ENCODE measurements around the gene HOXA1.
"Not testable (repeated sequence)": the region's sequence is repeated elsewhere in the genome, so short reads cannot be mapped to it uniquely, and the experiment has no call there.

Gene HOXA1

DNA sequence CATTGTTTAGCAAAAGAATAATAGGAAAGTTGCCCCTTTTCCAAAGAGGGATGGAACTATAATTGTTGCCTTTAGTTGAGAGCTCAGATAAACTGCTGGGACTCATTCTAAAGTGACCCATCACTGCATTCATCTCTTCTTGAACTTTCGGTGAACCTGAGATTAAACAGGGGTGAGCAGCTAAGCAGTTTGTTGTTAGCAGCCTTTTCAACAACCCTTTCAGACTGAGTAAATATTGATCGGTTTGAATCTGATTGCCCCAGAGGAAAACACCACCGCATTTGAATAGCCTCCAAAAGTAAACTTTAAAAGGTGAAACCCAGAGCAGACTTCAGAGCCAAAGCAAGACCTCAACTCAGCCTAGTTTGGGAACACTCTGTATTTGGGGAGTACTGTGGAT lies 4.7 kb downstream of the HOXA1 start:
- DNase-seq, result no peak

DNA sequence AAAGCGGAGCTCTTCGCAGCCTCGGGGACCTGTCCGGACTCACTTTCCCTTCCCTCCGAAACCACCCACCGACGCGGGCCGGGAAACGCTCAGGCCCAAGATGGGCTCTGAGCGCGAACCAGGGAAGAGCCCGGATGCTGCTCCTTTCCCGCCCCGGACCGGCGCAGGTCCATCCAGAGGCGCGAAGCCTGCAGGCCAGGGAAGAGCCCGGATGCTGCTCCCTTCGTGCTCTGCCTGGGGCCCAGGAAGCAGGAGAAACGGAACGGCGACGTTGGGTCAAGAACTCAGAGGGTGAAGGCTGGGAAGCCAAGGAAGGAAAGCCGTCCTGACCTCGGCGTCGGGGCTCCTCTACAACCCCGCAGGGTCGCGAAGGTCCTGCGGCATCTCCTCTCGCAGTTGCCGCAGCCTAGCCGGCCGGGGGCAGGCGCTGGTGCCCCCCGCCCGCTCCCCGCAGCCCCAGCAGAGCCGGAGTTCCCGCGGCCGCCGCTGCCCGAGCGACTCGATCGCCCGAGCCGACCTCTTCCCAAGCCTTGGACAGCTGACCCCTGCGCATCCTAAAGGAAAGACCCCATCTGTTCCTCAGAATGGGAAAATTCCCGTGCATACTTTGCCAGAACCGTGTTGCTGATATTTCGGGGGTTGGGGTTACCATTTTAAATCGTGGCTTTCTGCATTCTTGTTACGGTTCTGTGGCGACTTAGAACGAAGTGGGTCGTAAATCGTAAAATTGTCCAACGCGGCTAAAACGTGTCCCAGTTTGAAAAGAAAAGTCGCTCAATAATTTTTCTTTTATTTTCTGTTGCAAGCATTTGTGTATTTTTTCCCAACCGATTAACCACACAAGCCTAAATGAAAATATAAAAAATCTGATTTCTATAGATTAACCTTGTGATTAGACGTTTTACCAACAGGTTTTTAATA lies 7.5 kb downstream of the HOXA1 start:
- DNase-seq, result no peak

DNA sequence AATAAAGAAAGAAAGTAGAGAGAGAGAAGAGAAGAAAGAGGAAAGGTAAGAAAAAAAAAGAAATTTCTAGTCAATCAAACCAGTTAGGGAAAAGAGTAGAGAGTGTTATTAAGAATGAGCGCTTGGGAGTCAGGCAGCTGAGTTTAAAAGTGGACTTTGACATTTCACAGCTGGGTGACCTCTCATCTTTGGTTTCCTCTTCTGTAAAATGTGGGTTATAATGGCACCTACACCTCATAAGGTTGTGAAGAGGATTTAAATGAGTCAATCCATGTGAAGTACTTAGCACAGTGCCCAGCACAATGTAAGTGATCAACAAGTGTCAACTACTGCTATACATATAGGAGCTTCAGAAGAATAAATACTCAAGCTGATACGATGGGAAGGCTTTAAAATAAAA lies 12.2 kb downstream of the HOXA1 start:
- DNase-seq, result no peak

DNA sequence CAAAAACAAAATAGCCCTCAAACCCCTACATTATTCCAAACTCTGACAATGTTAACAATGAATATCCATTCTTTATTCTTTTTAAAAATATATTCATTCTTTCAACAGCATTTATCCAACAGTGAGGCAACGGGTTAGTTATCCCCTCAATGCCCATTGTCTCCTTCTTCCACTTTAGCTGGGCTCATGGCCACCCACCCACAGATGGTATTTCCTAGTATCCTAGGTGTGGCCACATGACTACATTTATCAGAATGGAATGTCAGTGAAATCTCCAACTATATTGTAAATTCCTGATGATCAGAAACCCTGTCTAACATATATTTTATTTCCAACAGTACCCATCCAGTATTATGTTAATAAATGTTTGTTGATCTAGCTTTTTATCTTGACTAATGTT lies 13.6 kb downstream of the HOXA1 start:
- no peak for DNase-seq

DNA sequence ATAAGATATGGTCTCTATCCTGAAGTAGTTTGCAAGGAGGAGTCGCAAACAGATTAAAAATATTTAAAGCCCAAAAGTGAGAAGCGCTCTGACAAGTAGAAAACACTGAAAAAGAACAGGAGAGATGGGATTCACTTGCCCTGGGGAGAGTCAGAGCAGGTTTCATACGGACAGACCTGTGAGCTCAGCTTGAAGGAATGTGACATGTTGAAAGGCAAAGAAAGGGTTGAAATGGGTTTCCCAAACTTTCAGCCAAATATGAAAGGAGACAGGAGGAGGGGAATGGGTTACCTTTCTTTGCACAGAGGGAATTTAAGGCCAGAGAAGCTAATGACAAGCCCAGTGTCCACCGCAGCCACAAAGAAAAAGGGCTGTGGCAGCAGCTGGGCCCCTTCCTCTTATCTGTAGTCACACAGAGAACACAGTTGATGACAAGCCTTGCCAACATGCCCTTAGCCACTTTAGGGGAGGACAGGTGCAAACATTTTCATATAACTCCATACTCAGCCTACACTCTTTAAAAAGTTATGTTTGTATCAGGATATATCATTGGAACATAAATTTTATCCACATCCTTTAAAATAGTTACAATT lies 14.9 kb downstream of the HOXA1 start:
- DNase-seq, result no peak

DNA sequence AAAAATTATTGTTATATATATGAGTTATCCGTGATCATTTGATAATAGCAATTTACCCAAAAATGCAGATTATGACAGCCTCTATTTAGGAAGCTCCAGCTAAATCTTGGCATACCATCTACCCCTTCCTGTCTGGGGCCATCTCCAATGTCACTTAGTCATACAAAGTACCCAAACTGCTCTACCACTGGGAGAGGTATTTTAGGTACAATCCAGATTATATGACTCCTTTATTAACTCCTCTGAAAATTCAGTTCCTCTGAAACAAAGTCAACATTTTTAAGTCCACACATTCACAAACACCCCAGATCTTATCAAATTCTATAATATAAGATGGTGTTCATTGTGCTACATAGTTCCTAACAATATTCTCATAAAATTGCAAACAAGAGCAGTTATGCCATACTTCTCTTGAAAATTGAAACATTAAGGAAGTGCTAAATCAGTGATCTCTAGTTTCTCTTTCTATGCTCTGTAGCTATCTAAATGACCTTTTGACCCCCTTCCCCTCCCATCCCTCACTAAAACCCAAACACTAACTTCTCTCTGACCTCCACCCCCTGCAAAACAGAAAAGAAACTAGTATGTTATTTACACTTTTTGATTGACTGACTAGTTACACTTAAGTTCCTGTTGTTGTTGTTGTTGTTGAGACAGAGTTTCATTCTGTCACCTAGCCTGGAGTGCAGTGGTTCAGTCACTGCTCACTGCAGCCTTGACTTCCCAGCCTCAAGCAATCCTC lies 16.4 kb downstream of the HOXA1 start:
- no peak for DNase-seq

DNA sequence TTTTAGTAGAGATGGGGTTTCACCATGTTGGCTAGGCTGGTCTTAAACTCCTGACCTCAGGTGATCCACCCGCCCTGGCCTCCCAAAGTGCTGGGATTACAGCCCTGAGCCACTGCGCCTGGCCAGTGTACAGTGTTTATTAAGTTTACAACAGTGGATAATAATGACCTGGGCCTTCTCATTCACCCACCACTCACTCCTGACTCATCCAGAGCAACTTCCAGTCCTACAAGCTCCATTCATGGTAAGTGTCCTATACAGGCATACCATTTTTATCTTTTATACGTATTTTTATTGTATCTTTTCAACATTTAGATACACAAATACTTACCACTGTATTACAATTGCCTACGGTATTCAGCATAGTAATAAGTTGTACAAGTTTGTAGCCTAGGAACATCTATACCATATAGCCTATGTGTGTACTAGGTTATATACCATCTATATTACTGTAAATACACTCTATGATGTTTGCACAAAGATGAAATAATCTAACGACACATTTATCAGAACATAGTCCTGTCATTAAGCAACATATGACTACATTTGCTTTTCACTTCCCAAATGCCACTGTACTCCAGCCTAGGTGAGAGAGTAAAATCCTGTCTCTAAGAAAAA lies 17.1 kb downstream of the HOXA1 start:
- no peak for DNase-seq

DNA sequence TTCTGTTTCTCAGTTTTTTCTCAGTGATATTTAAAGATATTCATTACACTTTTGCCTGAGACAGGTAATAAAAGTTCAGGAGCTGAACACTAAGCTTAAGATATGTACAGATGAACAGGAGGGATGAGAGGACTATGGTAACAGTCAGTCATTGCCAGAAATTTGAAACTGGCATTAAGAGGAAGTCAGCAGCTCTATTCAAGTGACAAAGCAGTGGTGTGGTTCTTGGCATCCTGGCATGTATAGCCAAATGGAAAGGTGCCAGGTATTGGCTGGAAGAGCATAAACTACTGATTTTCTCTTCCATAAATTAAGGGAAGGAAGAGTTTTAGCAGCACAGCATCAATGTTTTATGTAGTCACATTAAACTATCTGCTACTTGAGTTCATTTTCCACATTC lies 22.7 kb downstream of the HOXA1 start:
- no peak for DNase-seq

DNA sequence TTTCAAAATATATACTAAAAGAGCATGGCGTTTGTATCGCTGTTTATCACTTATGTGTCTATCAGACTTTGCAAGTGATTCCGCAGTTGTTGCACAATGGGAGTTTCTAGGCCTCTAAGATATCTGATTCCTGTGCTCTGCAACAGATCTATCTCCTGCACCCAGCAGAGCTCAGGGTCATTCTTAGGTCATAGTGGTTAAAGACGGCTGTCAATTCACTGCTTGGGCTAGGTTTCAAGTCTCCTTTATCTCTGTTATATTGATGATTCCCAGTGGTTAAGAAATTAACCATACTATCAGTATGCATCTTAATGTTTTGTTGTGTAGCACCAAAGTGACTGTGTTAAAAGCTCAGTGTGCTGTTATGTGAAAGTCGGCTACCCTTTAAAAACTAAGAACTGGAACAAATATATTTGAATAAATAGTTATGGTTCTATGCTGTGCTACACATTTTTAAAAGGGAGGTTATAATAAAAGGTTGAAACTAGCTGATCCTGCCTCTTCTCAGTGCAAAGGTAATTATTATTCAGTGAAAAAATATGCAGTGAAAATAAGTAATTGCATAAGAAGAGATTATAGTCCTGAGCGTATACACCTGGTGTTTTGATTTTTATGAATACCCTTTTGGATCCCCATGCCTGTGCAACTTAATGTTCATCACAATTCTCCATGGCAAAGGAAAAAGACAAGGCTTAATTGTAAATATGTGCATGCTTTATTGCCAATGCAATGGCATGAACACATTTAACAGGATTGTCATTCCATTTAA lies 24.0 kb downstream of the HOXA1 start:
- no peak for DNase-seq

DNA sequence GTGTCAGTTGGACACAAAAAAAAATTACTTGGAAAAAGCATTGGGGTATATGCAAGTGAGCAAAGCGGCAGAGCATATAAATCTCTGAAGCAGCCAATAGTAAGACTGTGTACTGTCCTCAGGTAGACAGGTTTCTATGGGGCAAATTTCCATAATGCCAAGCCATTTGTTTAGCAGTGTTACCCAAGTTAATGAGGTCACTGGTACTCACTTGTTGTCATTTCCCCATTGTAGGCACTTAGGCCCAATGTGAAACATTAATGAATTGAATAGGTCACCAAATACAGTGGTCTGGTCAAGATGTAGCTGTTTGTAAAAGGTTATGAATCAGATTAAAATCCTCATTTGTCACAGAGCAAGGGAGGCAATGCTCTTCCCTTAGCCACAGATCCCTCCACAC lies 27.5 kb downstream of the HOXA1 start:
- DNase-seq, result no peak

DNA sequence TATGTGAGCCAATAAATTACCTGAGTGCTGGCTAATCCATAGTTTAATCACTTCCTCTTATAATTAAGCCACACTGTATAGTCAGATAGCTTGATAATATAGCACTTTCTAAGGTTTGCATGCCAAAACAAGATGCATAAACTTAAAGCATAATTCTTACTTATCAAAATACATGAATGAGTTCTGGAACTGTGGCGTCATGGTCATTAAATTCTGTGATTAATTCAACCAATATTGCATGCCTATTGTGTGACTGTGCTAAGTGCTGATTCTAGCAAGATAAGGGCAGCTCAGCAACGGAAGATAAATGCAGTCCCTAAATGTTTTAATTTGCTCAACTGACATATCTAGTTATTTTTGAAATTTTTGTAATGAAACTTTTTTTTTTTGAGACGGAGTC lies 29.7 kb downstream of the HOXA1 start:
- DNase-seq, result no peak

DNA sequence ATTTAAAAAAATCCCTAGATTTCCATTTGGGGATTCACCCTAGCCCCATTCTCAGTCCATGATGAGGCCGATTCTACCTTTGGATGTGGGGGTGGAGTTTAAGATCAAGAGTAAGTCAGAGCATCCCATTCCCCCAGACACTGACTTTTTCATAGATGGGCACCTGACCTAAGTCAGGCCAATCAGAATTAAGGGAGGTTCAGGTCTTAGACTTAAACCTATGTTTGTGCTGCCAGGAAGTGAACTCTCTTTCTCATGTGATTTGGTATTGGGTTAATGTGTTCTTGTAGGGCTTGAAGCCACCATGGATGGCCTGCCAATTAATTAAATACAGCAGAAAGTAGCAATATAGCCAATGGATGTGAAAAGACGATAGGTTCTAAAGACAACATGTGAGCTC lies 30.1 kb downstream of the HOXA1 start:
- DNase-seq, result no peak

DNA sequence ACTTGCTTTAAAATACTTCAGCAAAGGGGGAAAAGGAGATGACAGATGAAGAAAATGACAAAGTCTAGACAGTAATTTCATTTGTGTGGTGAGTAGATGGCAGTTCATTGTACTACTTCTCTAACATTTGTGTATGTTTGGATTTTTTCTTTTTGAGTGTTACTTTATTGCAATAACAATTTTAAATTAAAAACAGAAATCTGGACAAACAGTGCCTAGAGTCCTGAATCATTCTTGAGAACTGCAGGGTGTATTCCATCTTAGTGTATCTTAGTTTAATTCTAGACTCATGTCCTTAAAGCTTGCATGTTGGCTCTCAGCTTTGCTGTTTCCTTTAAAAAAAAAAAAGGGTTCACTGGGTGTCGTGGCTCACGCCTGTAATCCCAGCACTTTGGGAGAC lies 31.1 kb downstream of the HOXA1 start:
- no peak for DNase-seq

DNA sequence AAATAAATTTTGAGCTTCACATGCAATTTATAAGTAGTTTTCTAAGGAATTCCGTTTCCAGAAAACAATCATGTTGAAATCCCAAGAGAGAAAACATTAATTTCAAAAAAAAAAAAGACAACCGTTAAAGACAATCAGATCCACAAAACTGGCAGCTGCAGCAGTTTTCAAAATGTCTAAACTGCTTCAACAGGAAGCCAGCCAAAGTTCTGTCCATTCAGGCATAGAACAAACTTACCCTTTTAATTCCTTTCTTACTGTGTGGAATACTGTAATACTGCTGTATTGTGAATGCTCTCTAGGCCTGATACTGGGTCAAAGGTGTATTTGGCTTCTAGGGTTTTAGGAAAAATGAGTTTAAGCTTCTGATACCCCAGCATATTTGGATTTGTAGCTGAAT lies 31.6 kb downstream of the HOXA1 start:
- no peak for DNase-seq

DNA sequence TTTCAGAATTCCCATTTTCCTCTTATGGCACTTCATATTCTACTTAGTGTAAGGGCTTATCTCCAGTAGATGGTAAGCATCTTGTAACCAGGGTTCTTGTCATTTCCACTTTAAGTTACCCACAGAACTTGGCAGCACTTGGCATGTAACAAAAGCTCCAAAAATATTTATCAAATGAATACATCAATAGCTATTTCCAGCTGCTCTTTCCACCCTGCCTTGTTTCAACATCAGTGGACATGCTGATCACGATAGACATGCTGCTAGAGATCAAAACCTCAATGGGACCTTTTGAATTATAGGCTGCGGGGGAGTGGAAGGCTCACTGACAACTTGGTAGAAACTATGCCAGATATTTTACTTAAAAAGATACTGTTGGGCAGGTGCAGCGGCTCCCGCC lies 32.9 kb downstream of the HOXA1 start:
- no peak for DNase-seq

DNA sequence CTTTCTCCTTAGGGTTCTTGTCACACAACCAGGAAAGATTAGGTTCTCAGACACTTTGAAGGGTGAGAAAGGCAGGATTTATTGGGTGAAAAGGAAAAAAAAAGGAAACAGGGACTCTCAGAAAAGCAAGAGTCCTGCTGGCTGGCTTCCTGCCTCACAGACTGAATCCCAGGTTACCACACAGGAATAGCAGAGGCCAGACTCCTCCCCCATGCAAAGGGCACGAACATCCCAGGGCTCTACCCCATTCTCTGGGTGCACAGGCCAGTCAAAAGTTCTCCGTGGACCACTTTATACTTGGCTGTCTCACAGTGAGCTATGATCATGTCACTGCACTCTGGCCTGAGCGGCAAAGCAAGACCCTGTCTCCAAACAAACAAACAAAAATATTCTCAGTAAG lies 42.6 kb downstream of the HOXA1 start:
- DNase-seq, result no peak

DNA sequence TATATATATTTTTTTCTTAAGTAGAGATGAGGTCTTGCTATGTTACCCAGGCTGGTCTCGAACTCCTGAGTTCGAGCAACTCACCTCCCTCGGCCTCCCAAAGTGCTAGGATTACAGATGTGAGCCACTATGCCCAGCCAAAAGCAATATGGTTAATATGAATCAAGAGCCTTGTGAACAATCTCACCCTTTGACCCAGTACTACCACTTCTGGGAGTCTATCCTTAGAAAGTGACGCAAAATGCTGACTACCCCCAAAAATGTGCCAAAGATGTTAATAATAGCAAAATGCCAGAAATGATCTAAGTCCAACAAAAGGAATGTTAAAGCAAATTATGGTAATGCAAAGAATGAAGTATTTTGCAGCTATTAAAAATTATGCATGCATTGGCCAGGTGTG lies 44.3 kb downstream of the HOXA1 start:
- no peak for DNase-seq

DNA sequence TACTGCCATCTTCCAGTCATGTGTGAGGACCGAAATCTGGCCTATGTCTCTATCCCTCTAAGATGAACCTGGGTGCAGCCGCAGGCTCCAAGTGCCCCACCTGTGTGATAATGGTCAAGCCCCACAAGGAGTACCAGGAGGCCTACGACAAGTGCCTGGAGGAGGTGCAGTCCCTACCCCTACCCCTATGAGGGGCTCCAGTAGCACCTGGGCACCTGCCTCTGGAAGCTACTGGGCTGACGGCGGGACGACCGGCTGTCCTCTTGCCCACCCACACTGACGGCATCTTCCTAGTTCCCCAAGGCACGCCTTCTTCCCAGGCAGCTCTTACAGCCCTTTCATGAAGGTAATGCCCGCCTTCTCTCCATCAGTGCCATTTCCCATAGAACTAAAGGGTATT lies 47.4 kb downstream of the HOXA1 start:
- DNase-seq, result no peak

DNA sequence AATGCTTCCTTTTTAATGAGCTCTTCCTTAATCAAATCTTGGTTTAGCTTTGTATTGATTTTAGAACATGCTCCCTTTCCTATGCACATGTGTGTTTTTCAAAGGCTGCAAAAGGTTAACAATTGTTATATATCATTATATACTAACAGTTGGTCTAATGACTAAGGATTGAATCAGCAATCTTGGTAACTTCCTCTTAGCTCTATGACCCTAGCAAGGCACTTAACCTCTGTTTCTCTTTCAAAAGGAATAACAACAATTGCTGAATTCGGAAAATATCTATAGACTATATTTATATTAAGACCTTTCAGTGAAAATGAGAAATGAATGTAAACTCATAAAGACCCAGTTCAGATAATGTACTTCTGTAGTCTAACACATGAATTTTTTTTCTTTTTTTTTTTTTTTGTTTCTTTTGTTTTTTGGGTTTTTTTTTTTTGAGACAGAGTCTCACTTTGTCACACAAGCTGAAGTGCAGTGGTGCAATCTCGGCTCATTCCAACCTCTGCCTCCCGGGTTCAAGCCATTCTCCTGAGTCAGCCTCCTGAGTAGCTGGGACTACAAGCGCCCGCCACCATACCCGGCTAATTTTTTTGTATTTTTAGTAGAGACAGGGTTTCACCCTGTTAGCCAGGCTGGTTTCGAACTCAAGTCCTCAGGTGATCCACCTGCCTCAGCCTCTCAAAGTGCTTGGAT lies 48.8 kb downstream of the HOXA1 start:
- DNase-seq, result no peak

DNA sequence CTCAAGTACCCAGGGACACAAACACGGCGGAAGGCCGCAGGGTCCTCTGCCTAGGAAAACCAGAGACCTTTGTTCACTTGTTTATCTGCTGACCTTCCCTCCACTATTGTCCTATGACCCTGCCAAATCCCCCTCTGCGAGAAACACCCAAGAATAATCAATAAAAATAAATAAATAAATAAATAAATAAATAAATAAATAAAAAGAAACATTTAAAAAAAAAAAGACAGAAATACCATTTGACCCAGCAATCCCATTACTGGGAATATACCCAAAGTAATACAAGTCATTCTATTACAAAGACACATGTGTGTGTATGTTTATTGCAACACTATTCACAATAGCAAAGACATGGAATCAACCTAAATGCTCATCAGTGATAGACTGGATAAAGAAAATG lies 49.8 kb downstream of the HOXA1 start:
- DNase-seq, result not testable (repeated sequence)

DNA sequence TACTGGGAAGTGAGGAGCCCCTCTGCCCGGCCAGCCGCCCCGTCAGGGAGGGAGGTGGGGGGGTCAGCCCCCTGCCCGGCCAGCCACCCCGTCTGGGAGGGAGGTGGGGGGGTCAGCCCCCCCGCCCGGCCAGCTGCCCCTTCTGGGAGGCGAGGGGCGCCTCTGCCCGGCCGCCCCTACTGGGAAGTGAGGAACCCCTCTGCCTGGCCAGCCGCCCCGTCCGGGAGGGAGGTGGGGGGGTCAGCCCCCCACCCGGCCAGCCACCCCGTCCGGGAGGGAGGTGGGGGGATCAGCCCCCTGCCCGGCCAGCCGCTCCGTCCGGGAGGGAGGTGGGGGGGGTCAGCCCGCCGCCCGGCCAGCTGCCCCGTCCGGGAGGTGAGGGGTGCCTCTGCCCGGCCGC lies 50.7 kb downstream of the HOXA1 start:
- DNase-seq, result not testable (repeated sequence)

Data from NCI-H2171 (cell line).